ENCODE measurements around the gene LRP1.

Gene LRP1

DNA sequence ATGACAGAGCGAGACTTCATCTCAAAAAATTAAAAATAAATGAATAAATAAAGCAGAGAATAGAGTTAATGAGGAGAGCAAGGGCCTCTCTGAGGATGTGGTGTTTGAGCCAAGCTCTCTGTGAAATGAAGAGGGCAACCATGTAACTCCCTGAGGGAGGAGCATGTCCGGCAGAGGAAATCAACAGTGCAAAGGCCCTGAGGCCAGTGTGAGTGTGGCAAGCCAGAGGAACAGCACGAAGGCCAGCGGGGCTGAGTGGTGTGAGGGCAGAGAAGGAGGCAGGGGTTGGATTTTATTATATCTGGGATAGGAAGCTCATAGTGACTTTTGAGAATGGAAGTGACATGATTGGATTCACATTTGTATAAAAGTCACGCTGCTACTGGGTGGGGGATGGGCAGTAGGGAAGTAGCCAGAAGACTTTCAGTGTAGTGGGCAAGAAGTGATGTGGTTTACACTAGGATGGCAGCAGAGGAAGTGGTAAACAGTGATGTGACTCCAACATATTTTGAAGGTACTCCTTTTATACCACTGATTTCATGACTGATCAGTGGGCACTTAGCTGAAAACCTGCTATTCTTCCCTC, 29.4 kb downstream of the LRP1 start:
- peak; percentile 10 to 58 for DNase-seq

DNA sequence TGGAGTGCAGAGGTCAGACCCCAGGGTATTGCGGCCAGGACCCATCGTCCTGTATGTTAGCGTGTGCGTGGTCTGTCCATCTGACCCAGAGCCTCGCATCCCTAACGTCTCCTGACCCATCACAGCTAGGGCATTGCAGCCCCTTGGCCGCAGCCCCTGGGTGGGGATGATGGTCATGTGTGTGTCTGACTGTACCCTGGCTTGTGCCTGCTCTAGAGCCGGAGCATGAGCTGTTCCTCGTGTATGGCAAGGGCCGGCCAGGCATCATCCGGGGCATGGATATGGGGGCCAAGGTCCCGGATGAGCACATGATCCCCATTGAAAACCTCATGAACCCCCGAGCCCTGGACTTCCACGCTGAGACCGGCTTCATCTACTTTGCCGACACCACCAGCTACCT, 29.9 kb downstream of the LRP1 start:
- DNase-seq = no peak

DNA sequence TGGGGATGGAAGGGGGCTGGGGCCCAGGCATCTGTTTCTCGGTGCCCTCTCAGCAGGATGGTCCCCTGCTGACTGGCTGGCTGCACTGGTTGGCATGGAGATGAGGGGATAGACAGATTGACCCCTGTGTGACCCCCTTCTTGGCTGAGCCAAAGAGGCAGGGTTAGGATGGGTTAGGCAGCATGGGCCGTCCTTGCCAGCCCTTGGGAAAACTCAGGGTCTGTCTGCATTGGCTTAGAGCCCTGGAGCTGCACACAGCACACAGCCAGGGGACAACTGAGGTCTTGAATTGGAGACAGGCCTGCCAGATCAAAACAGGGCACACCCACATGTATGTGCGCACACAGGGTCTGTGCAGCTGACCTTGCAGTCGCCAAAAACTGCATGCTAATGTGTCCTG, 30.4 kb downstream of the LRP1 start:
- no peak for DNase-seq

DNA sequence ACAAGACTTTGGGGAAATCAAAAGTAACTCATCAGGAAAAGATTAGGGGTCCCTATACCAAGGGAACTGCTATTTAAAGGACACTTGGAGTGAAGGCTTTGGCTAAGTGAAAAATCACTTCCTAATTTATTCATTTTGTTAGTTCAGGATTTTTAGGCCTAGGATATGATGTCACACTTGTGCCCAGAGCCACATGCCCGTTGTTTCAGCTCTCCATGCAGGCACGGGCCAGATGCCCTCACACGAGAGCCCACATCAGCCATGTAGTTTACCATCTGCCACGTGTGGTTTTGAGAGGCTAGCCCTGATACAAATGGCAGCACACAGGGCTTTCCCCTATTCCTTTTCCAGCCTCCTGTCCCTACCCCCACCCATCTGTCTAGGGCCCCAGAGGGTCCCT, 31.0 kb downstream of the LRP1 start:
- no peak for DNase-seq

DNA sequence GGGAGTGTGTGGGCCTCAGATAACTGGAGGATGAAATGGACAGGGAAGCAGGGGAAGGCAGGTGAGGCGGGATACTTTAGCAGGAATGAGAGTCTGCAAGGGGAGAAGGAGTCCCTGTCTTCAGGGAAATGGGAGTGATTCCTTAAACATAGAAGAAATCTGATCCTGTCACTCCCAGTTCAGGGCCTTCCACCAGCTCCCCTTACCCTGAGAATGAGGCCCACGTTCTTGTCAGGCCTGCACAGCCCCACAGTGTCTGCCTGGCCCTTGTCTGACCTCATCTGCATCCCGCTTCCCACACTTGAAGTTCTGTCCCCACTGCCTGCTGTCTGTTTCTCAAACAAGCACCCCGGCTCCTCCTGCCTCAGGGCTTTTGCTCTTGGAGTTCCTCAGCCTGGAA, 31.8 kb downstream of the LRP1 start:
- DNase-seq = no peak

DNA sequence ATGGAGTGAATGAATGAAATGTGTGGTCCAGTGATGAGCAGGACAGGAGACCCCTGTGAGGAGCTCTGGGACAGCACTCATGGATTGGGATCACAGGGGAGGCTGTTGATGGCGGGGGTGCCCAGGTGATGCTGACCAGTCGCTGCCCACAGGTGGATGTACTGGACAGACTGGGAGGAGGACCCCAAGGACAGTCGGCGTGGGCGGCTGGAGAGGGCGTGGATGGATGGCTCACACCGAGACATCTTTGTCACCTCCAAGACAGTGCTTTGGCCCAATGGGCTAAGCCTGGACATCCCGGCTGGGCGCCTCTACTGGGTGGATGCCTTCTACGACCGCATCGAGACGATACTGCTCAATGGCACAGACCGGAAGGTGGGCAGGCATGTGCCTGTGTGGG, 32.5 kb downstream of the LRP1 start:
- no peak for DNase-seq

DNA sequence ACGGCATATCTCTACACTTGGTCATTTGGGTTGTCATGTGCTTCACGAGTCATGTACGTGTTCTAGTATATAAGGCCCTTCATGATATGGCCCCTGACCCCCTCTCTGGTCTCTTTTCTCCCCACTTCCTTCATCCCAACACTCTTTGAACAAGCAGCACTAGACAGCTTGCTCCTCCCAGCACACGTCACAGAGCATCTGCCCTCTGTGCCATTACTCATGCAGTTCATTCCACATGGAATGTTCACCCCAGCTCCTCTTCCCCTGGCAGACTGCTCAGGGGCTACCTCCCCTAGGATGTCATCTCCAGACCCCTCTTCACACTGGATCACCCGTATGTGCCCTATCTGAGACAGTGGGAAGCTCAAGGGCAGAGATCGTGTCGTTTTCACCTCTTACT, 33.2 kb downstream of the LRP1 start:
- no peak for DNase-seq

DNA sequence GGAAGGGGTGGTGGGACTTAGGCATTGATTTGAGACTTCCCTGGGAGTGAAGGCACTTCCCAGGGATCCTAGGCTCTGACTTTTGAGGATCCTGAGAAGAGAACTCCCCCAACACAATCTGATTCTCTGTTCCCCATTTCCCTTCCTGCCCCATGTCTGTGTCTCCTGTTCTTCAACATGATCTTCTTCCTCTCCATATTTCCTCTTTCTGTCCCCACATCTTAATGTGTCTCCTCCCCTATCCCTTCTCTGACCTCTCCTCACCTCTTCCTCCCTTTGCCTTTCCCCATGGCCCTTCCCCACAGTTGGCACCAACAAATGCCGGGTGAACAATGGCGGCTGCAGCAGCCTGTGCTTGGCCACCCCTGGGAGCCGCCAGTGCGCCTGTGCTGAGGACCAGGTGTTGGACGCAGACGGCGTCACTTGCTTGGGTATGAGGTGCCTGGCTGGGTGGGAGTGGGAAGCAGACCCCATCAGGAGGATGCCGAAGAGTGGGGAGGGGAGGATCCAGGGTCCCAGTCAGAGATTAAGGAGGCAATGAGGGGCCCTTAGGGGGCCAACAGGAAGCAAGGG, 34.4 kb downstream of the LRP1 start:
- DNase-seq = peak; percentile 35 to 45

DNA sequence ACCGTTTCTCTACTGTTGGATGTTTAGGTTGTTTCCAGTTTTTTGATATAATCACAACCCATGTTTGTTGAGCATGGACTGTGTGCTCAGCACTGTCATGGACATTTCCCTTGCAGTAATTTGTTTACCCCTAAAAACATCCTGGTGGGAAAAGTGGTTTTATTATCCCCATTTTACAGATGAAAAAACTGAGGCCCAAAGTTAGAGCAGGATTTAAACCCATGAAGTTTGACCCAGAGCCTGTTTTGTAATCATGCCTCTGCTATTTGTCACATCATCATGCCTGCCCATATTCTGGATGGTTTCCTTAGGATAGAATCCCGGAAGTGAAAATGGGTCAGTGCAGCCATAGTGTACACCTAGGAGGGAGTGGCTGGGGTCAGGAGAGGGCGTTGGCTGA, 36.2 kb downstream of the LRP1 start:
- no peak for DNase-seq

DNA sequence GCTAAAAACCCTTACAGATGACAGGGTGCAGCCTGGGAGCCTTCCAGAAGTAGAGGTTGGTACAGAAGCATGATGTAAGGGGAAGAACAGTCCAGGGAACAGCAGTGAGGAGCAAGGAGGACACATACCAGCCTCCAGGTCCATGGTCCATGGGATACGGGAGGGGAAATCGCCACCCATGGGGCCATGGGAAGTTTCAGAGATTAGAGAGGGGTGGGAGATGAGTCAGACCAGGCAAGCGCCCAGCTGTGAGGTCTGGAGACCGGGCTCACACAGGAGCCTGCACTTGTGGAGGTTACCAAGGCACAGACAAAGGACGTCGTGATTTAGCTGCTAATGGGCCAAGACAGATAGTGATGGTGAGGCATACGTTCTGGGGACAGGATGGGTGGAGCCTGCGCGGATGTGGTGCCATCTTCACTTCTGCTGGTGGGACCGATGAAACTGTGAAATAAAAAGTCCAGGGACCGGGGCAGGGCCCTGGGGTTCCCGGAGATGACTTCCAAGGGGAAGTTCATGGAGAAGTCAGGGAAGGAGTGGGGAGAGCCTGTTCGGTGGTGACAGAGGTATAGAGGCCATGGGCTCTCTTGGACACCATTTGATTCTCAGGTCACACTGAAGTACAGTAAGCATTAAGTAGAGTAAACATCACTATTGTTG, 36.8 kb downstream of the LRP1 start:
- DNase-seq = no peak

DNA sequence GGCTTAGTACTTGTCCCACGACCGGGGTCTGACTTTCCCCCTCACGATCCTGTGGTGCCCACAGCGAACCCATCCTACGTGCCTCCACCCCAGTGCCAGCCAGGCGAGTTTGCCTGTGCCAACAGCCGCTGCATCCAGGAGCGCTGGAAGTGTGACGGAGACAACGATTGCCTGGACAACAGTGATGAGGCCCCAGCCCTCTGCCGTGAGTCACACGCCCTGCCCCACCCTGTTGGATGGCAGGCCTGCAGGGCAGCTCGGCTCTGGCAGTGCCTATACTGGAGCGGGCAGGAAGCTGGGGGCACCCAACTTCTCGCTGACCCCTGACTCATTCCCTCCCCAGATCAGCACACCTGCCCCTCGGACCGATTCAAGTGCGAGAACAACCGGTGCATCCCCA, 37.5 kb downstream of the LRP1 start:
- DNase-seq = no peak

DNA sequence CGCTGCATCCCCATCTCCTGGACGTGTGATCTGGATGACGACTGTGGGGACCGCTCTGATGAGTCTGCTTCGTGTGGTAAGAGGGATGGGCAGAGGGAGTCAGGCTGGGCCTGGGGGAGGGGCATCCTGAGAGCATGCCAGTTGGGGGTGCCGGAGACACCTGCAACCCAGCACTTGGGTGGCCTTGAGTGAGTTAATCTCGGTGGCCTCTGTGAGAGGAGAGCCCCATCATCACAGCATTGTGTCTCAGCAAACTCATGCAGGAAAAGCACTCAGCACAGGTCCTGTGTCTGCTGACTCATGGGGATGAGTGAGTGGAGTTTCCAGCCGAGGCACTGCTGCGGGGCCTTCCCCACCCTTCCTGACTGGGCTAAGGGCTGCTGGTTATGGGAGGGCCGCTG, 38.7 kb downstream of the LRP1 start:
- DNase-seq = no peak

DNA sequence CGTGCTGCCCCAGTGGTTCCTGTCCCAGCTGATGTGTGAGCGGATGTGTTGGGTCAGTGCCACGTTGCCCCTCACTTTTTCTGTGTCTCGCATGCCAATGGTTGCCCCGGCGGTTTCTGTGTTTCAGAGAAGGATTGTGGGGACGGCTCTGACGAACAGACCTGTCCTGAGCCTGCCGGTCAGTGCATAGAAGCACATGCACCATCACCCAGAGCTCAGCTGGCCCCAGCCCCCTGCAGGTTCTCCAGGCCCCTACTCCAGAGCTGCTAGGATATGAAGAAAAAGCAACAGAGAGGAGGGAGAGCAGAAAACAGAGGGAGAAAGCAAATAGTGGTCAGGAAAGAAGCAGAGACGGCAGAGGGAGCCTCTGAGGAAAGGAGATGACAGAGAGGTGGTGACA, 39.8 kb downstream of the LRP1 start:
- no peak for DNase-seq

DNA sequence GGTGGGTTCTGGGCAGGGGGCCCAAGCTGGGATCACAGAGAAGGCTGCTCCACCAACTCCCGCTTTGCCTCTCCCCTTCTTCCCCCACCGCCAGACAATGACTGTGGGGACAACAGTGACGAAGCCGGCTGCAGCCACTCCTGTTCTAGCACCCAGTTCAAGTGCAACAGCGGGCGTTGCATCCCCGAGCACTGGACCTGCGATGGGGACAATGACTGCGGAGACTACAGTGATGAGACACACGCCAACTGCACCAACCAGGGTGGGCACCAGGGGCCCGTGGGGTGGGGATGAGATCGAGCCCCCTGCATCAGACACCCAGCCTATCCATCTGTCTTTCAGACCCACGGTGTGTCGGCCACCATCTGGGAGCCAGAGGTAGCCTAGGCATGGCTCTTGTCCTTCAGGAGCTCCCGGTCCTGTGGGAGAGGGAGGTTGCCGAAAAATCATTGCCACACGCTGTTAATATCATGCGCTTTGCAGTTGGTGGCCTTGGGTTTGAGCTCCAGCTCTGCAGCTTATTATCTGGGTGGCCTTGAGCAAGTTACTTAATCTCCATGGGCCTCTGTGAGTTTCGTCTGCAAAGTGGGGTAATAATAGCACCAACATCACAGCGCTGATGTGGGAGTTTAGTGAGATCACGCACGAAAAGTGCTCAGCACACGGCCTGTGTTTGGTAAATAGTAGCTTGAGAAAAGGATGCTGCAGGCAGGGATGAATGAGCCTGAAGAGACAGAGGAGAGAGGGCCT, 40.9 kb downstream of the LRP1 start:
- no peak for DNase-seq

DNA sequence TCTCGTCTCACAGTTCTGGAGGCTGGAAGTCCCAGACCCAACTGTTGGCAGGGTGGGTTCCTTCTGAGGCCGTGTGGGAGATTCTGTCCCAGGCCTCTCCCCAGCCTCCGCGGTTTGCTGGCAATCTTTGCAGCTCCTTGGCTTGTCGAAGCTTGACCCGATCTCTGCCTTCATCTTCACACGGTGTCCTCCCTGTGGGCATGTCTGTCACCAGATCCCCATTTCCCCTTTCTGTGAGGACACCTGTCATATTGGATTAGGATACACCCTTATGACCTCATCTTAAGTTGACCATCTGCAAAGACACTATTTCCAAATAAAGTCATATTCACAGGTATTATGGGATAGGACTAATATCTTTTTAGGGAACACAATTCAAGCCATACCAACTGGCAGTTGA, 41.7 kb downstream of the LRP1 start:
- no peak for DNase-seq

DNA sequence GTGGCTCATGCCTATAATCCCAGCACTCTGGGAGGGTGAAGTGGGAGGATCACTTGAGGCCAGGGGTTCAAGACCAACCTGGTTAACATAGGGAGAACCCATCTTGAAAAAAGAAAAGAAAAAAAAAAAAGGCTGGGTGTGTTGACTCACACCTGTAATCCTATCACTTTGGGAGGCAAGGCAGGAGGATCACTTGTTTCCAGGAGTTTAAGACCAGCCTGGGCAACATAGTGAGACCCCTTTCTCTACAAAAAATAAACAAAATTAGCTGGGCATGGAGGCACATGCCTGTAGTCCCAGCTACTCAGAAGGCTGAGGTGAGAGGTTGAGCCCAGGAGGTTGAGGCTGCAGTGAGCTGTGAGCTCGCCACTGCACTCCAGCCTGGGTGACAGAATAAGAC, 42.1 kb downstream of the LRP1 start:
- DNase-seq = no peak

DNA sequence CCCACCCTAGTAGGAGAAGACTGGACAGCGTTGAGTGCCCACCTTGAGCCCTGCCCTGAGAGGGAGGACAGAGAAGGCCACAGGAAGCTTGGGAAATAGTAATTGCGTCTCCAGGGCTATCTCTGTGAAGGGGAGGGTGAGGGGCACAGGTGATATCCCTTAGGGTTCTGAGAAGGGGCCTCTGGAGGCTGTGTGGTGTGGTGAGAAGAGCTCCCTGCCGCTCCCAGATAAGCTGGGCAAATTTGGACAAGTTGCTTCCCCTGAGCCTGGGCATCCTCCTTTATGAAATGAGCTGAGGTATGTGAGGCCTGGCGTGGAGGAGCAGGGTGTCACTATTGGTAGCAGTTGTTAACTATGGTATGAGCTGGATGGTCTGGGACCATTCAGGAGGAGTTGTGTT, 42.6 kb downstream of the LRP1 start:
- DNase-seq = no peak

DNA sequence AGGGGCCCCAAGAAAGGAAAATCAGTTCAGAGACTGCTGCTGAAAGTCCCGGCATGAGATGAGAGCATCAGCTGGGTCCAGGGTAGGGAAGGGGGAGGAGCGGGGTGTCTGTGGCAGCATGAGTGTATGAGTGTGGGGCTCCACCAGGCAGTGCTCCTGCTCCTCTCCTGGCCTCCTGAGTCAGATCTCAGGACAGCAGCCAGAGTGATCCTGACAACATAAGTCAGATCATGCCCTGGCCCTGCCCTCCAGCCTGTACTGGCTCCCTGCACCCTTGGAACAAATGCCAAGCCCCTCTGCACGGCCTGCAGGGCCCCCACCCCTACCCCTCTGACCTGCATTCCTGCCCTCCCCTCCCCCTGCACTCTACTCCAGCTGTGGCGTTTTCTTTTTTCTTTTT, 43.4 kb downstream of the LRP1 start:
- no peak for DNase-seq

DNA sequence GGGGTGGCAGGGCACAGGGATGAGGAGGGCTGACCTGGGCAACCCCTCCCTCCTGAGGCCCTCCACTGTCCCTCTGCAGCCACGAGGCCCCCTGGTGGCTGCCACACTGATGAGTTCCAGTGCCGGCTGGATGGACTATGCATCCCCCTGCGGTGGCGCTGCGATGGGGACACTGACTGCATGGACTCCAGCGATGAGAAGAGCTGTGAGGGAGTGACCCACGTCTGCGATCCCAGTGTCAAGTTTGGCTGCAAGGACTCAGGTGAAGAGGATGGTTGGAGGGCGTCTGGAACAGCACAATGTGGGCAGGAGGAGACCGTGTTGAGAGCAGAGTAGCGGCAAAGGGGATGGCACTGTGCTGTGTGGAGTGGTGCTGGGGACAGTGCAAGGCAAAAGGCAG, 44.8 kb downstream of the LRP1 start:
- peak; percentile 18 to 28 for DNase-seq

DNA sequence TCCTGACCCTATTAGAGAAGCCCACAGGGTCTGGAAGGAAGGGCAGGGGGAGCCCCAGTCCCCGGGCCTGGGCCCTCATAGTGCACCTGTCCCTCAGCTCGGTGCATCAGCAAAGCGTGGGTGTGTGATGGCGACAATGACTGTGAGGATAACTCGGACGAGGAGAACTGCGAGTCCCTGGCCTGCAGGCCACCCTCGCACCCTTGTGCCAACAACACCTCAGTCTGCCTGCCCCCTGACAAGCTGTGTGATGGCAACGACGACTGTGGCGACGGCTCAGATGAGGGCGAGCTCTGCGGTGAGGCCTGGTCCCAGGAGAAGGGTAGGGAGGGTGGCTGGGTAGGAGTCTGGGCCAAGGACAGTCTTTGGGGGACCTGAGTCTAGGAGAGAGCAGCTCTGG, 45.4 kb downstream of the LRP1 start:
- no peak for DNase-seq

DNA sequence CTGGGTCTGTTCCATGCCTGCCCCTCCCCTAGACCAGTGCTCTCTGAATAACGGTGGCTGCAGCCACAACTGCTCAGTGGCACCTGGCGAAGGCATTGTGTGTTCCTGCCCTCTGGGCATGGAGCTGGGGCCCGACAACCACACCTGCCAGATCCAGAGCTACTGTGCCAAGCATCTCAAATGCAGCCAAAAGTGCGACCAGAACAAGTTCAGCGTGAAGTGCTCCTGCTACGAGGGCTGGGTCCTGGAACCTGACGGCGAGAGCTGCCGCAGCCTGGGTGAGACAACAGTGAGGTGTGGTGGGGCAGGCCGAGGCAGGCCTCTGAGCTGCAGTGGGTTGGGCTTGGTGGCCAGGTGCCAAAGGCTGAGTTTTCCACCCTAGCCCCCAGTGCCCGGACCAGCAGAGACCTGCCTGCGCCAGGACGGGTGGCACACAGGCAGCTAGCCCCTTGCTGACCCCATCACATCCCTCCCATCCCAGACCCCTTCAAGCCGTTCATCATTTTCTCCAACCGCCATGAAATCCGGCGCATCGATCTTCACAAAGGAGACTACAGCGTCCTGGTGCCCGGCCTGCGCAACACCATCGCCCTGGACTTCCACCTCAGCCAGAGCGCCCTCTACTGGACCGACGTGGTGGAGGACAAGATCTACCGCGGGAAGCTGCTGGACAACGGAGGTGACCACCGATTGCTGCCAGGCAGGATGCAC, 47.3 kb downstream of the LRP1 start:
- peak; percentile 23 to 52 for DNase-seq

DNA sequence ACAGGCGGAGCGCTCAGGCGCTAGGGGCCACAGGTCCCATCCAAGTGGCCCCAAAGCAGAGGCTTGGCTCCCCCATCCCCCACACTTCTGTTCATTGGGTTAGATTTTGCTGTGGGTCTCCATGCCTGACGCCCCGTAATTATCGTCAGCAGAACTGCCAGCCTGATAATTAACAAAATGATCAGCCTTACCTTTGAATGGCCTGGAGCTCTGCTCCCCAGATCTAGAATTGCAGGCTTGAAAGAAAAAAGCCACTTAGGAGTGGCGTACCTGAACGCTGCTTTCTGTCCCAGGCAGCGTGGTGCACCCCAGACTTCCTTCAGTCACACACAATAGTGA, 47.8 kb downstream of the LRP1 start:
- DNase-seq = no peak

DNA sequence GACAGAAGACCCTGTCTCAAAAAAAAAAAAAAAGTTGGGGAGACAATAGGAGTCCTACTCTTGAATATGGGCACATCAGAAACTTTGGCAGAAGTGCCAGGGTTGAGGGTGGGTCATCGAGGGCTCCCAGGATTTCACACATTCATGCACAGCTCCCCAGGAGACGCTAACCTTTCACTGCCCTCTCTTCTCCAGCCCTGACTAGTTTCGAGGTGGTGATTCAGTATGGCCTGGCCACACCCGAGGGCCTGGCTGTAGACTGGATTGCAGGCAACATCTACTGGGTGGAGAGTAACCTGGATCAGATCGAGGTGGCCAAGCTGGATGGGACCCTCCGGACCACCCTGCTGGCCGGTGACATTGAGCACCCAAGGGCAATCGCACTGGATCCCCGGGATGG, 48.6 kb downstream of the LRP1 start:
- no peak for DNase-seq

DNA sequence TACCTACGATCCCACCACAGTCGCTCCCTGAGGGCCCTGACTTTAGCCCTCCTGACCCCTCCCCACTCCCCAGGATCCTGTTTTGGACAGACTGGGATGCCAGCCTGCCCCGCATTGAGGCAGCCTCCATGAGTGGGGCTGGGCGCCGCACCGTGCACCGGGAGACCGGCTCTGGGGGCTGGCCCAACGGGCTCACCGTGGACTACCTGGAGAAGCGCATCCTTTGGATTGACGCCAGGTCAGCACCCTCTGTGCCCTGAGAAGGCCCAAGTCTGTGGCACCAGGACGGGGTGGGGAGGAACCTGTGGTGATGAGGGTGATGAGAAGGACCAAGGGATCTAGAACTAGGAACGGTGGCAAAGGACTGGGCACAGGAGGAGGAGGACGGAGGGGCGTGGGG, 49.1 kb downstream of the LRP1 start:
- no peak for DNase-seq
